NK-92 treated with Interleukin-12 subunit alpha and Interleukin-12 subunit beta, amount 100 ng/mL, for 24 hours (cell line): Measurements from ENCODE around the gene ZFP64.
"Not testable (repeated sequence)": the region's sequence is repeated elsewhere in the genome, so short reads cannot be mapped to it uniquely, and the experiment has no call there.

Experiments
- DNase-seq: peaks from one replicate; lab custom pipeline; 2025; lab: John Stamatoyannopoulos, UW

The ZFP64 gene

GRCh38 chr20:52154575-52154974 is 37.0 kb downstream of the ZFP64 start:
- no peak for DNase-seq

- DNase-seq = no peak
These were observed 37.7 kb downstream of the ZFP64 start for GRCh38 chr20:52153896-52154295.

GRCh38 chr20:52152921-52153320 is 38.7 kb downstream of the ZFP64 start:
- DNase-seq = no peak

- no peak for DNase-seq
These were observed 39.2 kb downstream of the ZFP64 start for GRCh38 chr20:52152416-52152815.

GRCh38 chr20:52150440-52151258 is 40.9 kb downstream of the ZFP64 start:
- DNase-seq = no peak

GRCh38 chr20:52145587-52145986 is 46.0 kb downstream of the ZFP64 start:
- no peak for DNase-seq

- no peak for DNase-seq
These were observed 48.3 kb downstream of the ZFP64 start for GRCh38 chr20:52143277-52143676.

- DNase-seq = no peak
These were observed 48.8 kb downstream of the ZFP64 start for GRCh38 chr20:52142757-52143156.

- no peak for DNase-seq
These were observed 51.6 kb downstream of the ZFP64 start for GRCh38 chr20:52139986-52140385.

GRCh38 chr20:52137850-52138249 is 53.7 kb downstream of the ZFP64 start:
- DNase-seq = no peak

- not testable (repeated sequence) for DNase-seq
These were observed 57.9 kb downstream of the ZFP64 start for GRCh38 chr20:52133714-52134113.

- DNase-seq = no peak
These were observed 59.2 kb downstream of the ZFP64 start for GRCh38 chr20:52132337-52132736.

- DNase-seq = no peak
These were observed 60.4 kb downstream of the ZFP64 start for GRCh38 chr20:52131048-52131643.

GRCh38 chr20:52130406-52130805 is 61.2 kb downstream of the ZFP64 start:
- DNase-seq = no peak

GRCh38 chr20:52129611-52130010 is 62.0 kb downstream of the ZFP64 start:
- DNase-seq = no peak

GRCh38 chr20:52127309-52127708 is 64.3 kb downstream of the ZFP64 start:
- no peak for DNase-seq

- DNase-seq = no peak
These were observed 66.8 kb downstream of the ZFP64 start for GRCh38 chr20:52124821-52125220.

GRCh38 chr20:52118696-52119095 is 72.9 kb downstream of the ZFP64 start:
- no peak for DNase-seq

- DNase-seq = no peak
These were observed 73.5 kb downstream of the ZFP64 start for GRCh38 chr20:52118016-52118623.

- no peak for DNase-seq
These were observed 81.1 kb downstream of the ZFP64 start for GRCh38 chr20:52110456-52110855.

GRCh38 chr20:52105442-52106422 is 85.8 kb downstream of the ZFP64 start:
- no peak for DNase-seq
